NT2/D1 (cell line): ENCODE measurements around the gene SORL1.

Experiments used
- SUZ12 ChIP-seq: IDR thresholded peaks from 2 replicates; pipeline ENCODE4 v1.6.1; 2011; ENCODE audit not compliant: insufficient read length, insufficient read depth; ENCODE audit errors: extremely low read depth
- YY1 ChIP-seq: IDR thresholded peaks from 2 replicates; pipeline ENCODE4 v1.6.1; 2011; ENCODE audit not compliant: insufficient read length, insufficient read depth
- ZNF274 ChIP-seq: IDR thresholded peaks from 2 replicates; pipeline ENCODE4 v1.6.1; 2011; ENCODE audit warnings: mild to moderate bottlenecking, low read depth, low read length

GRCh38 chr11:121453589-121454299 is 1.6 kb downstream of the SORL1 start:
- TF ChIP-seq ZNF274 (no peak), SUZ12 (no peak), YY1 (no peak)
